Upper lobe of right lung (tissue), 1 donor: ENCODE data around the gene GRAPL. TPM values are rescaled to one million over a fixed set of nuclear protein-coding genes. Genes with fewer than 3 reads are reported as not detected.
A peak's percentile ranks its signal among the peaks of the same experiment; 100 is the strongest.
"Not testable (repeated sequence)": the region's sequence is repeated elsewhere in the genome, so short reads cannot be mapped to it uniquely, and the experiment has no call there.

ENCODE experiments used
- ATAC-seq: fragments of 200-7000 bp; cut with Tn5 transposase; one replicate; pipeline ENCODE4 v1.9.1; 2020; ENCODE audit warnings: mild to moderate bottlenecking, moderate library complexity
- DNase-seq: peaks from one replicate; pipeline ENCODE4 v3.0.0-alpha.2; 2020
- H3K27ac ChIP-seq: fragments of 200-600 bp; one replicate; pipeline ENCODE4 v1.8.0; 2022
- H3K27me3 ChIP-seq: fragments of 200-600 bp; one replicate; pipeline ENCODE4 v1.8.0; 2022; ENCODE audit warnings: mild to moderate bottlenecking
- H3K36me3 ChIP-seq: fragments of 200-600 bp; one replicate; pipeline ENCODE4 v1.8.0; 2022
- H3K4me1 ChIP-seq: fragments of 200-600 bp; one replicate; pipeline ENCODE4 v1.8.0; 2022
- H3K4me3 ChIP-seq: fragments of 200-600 bp; one replicate; pipeline ENCODE4 v1.8.0; 2022; ENCODE audit warnings: mild to moderate bottlenecking
- H3K9me3 ChIP-seq: fragments of 200-600 bp; one replicate; pipeline ENCODE4 v1.8.0; 2022
- CTCF ChIP-seq: fragments of 200-600 bp; IDR thresholded peaks from one replicate; pipeline ENCODE4 v1.8.0; 2022; ENCODE audit warnings: antibody characterized with exemption
- intact Hi-C: fragments of 100-400 bp; cut with DNase I; formaldehyde crosslinking; loops from one replicate; pipeline ENCODE4 v1.11.0; 2022
- total RNA-seq: library from RNA; stranded (reverse); fragmentation: NEBNext Ultra II Directional; extraction: Animal tissue kit (Norgen Biotek cat#: 25700); gene quantifications from one replicate; pipeline ENCODE4 v1.2.1, GENCODE V29; 2021
- donor health status: DM: no; HTN: yes; CAD: no; lungs with severe emphysema.

GRAPL gene
- total RNA-seq, 1 donor from 2014 or later = 16.6 TPM

GRCh38 chr17:19141366-19142155, 14.2 kb downstream of the GRAPL start:
- H3K9me3 ChIP-seq, H3K4me1 ChIP-seq, H3K4me3 ChIP-seq, H3K27ac ChIP-seq, H3K36me3 ChIP-seq, H3K27me3 ChIP-seq, intact Hi-C loops: not testable (repeated sequence)
- ATAC-seq = peak; percentile 92
- DNase-seq = peak; percentile 64

GRCh38 chr17:19142419-19142818, 15.0 kb downstream of the GRAPL start:
- H3K4me3 ChIP-seq, H3K36me3 ChIP-seq, intact Hi-C loops, H3K9me3 ChIP-seq, H3K4me1 ChIP-seq, H3K27me3 ChIP-seq, H3K27ac ChIP-seq: not testable (repeated sequence)
- ATAC-seq (peak; percentile 79), DNase-seq (peak; percentile 77)
- peak; percentile 39 for TF ChIP-seq CTCF

GRCh38 chr17:19143097-19143777, 15.8 kb downstream of the GRAPL start:
- H3K9me3 ChIP-seq, H3K36me3 ChIP-seq, intact Hi-C loops, H3K4me1 ChIP-seq, DNase-seq, H3K27ac ChIP-seq, H3K4me3 ChIP-seq, H3K27me3 ChIP-seq: not testable (repeated sequence)
- ATAC-seq = peak; percentile 18

GRCh38 chr17:19144373-19144772, 17.0 kb downstream of the GRAPL start:
- peak; percentile 22 for DNase-seq
- H3K27ac ChIP-seq, H3K27me3 ChIP-seq, H3K9me3 ChIP-seq, H3K4me3 ChIP-seq, H3K4me1 ChIP-seq, H3K36me3 ChIP-seq, intact Hi-C loops: not testable (repeated sequence)
- peak; percentile 63 for ATAC-seq

- intact Hi-C loops, H3K4me1 ChIP-seq, H3K36me3 ChIP-seq, DNase-seq, H3K27ac ChIP-seq, H3K27me3 ChIP-seq, H3K9me3 ChIP-seq, ATAC-seq, H3K4me3 ChIP-seq: not testable (repeated sequence)
These were observed 18.1 kb downstream of the GRAPL start for GRCh38 chr17:19145471-19145870.

GRCh38 chr17:19150678-19151615, 23.6 kb downstream of the GRAPL start:
- intact Hi-C loops, H3K9me3 ChIP-seq, DNase-seq, H3K27me3 ChIP-seq, H3K4me1 ChIP-seq, H3K27ac ChIP-seq, H3K36me3 ChIP-seq, H3K4me3 ChIP-seq: not testable (repeated sequence)
- peak; percentile 38 for ATAC-seq

- H3K9me3 ChIP-seq, intact Hi-C loops, H3K27ac ChIP-seq, H3K36me3 ChIP-seq, H3K4me1 ChIP-seq, H3K4me3 ChIP-seq, ATAC-seq, DNase-seq, H3K27me3 ChIP-seq: not testable (repeated sequence)
These were observed 30.2 kb downstream of the GRAPL start for GRCh38 chr17:19157628-19158027.

- H3K27ac ChIP-seq, DNase-seq, H3K9me3 ChIP-seq, H3K27me3 ChIP-seq, H3K36me3 ChIP-seq, intact Hi-C loops, H3K4me3 ChIP-seq, H3K4me1 ChIP-seq: not testable (repeated sequence)
- peak; percentile 1 for ATAC-seq
These were observed 31.1 kb downstream of the GRAPL start for GRCh38 chr17:19158478-19158877.

- ATAC-seq, H3K9me3 ChIP-seq: not testable (repeated sequence)
These were observed 31.5 kb downstream of the GRAPL start for GRCh38 chr17:19158938-19159337.

GRCh38 chr17:19161308-19162107, 34.1 kb downstream of the GRAPL start:
- H3K9me3 ChIP-seq, ATAC-seq, H3K27ac ChIP-seq, intact Hi-C loops, H3K36me3 ChIP-seq, H3K4me1 ChIP-seq, DNase-seq, H3K4me3 ChIP-seq, H3K27me3 ChIP-seq: not testable (repeated sequence)

More at GRCh38 chr17:19158938-19159337, 31.5 kb downstream of the GRAPL start:
- H3K27me3 ChIP-seq, H3K36me3 ChIP-seq, H3K4me3 ChIP-seq, H3K27ac ChIP-seq, DNase-seq, intact Hi-C loops, H3K4me1 ChIP-seq: not testable (repeated sequence)

GRCh38 chr17:19162384-19163216, 35.2 kb downstream of the GRAPL start:
- H3K27me3 ChIP-seq, H3K4me3 ChIP-seq, DNase-seq, H3K9me3 ChIP-seq, H3K4me1 ChIP-seq, H3K36me3 ChIP-seq, intact Hi-C loops, H3K27ac ChIP-seq: not testable (repeated sequence)
- ATAC-seq = peak; percentile 90
